K562 treated with DMSO at 1 percent for 4 hours (cell line): Measurements from ENCODE around the gene ARSA. TPM values are rescaled to one million over a fixed set of nuclear protein-coding genes. Genes with fewer than 3 reads are reported as not detected.

Experiments used
- total RNA-seq: library from RNA; unstranded; fragments of 300-600 nt; gene quantifications from 2 replicates; pipeline ENCODE4 v1.2.3, GENCODE V29; 2022; ENCODE audit not compliant: insufficient read depth

ARSA gene
- 21.2 and 25.4 TPM in 2 replicates for total RNA-seq

DNA sequence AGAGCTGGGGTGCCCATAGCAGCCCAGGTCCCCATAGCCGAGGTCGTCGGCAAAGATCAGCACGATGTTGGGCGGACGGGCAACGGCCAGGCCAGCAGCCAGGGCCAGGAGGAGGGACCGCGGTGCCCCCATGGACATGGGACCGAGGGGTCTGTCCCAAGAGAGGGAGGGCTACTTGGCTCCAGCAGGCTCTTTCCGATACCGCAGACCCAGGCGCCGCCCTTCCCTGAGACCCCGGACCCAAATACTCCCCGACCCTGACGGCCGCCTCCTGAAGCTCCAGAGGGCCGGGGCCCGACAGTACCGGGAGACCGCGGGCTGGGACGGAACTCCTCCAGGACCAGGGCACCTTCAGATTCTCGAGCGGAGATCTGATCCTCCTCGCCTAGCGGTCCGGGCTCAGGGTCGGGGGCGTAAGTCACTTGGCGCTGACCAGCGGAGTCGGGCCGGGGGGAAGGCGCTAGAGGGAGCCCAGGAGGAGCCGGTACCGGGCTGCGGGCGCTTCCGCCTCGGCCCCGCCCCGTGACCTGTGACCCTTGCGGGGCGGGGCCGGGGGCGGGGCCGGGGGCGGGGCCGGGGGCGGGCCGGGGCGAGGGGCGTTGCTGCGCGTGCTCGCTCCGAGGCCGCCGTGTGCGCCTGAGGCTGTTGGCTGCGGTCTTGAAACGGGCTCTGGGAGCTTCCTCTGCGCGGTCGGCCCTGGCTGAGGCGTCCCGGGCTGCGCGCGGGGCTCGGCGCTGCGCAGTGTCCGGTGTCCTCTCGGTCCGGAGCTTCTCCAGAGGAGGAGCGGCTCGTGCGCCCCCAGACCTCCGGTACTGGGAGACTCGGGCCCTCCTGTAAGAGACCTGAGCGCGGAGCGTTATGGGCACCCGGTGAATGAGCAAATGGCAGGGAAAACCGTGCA, at the start of gene ARSA:
TSS of gene ARSA (minus strand) at position 511 of the 901 bp plus-strand sequence. CDS start at position 138, 373 bp downstream.

DNA sequence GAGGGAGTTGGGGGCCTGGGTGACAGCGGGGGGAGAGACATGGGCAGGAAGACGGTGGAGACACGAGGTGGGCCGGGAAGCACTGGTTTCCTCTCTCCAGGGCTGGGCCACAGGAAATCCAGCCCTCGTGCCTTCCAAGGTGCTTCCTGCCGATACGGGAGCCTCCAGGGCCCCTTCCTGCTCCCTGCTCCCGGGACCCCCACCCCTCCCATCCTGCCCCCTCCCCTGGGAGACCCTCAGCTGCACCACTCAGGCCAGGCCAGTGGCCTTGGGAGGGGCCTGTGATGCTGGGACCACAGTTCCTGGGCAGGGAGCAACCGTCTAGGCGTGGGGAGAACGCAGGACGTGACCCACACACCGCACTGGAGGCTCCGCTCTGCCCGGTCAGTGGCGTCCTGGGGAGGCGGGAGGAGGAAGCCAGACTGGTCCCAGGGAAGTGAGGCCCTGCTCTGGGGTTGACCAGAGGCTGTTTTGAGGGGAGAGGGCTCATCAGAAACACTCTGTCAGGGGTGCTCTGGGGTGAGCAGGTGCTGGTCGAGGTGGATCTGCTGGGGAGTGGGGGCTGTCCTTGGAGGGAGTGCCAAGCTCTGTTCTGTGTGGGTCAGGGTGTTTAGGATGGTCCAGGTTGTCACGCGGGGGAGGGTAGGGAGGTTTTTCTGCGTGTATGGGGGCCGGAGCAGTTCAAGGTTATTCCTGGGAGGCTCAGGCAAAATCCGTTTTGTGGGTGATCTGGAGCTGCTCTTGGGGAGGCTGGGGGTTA, 44.7 kb upstream of the ARSA start, which contains the start of gene SHANK3:
TSS of gene SHANK3 (plus strand) at position 353 of the 760 bp plus-strand sequence.

DNA sequence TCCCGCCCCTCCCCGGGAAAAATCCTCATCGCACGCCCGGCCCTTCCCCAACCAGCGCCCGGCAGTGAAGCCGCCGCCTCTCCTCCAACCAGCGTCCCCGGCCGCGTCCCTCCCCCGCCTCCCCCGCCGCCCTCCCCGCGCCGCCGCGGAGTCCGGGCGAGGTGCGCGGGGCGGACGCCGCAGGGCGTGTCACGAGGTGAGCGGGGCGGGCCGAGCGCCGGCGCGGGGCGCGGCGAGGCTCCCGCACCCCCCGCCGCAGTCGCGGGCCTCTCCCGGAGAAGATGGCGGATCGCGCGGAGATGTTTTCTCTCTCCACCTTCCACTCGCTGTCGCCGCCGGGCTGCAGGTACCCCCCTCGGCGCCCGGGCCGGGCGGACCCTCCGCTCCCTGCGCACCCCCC, 27.4 kb downstream of the ARSA start, which contains the start of gene MAPK8IP2:
TSS of gene MAPK8IP2 (plus strand) at position 256 of the 400 bp plus-strand sequence. CDS start at position 282, 26 bp downstream.

DNA sequence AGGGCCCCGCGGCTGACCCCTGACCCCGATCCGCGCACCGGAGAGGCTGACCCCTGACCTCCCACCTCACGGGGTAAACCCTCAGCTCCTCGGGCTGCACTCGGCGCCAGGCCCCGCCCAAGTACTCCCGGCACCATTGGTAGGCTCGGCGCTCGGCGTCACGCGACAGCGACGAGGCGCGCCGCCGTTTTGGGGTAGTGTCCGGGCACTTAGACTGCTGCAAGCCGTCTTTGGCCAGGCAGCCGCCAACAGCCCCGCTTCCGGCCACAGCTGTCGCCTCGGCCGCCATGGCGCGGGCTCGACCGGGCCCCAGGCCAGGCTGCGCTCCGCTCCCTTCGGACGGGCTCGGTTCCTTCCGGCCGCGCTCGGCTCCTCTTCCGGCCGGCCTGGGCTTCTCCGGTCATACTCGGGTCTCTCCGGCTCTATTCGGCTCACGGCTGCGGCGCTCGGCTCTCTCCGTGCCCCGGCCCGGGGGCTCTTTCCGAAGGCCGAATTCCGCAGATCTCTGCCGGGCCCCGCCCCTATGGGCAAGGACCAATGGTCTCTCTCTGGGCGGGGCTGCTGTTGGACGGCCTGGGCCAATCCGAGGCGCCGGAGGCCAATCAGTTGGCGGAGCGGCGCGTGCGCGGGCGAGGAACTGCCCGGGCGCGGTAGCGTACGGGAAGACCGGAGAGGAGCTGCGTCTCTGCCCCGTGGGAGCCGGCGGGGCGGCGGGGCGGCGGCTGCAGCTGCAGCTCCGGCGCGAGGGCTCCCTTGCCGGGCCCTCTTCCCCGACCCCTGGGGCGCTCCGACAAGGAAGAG, 45.3 kb downstream of the ARSA start, which contains the start of gene CHKB:
TSS of gene CHKB (minus strand) at position 357 of the 801 bp plus-strand sequence. CDS start at position 289, 68 bp downstream.

DNA sequence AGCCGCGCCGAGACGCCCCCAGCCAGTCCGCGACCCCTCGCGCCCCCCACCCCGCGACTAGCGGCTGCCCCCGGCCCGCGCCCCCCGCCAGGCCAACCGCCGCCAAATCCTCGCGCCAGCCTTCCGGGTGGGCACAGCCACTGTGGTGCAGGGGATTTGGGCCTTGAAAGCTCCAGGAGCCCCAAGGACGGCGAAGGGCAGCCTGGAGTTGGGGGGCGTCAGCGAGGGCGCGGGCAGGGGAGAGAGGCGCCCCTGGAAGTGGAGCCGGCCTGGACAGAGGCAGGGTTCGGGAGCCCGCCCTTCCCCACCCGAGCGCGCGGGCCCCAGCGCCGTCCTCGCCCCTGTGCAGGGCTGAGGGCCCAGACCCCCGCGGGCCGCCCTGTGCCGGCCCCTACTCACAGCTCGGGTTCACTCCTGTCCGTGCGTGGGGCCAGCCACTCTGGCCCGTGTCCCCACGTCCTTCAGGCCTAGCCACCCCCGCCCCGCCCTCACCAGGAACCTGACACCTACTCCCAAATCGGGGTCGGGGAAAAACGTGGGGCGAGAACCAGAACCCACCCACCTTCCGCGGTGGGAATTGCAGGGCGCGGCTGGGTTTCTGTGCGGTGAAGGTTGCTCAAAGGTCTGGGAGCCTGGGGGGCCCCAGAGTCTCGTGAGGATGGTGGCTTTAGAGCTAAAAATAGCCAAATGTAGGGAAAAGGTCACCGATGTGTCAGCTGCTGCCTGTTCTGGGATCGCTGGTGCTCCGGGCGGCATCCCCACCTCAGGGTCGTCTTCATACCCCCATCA, 49.8 kb downstream of the ARSA start, which contains the start of gene CPT1B:
TSS of gene CPT1B (minus strand) at position 441 of the 789 bp plus-strand sequence. CDS start 512 bp downstream, outside the sequence.

Other genes starting within 250 kb of the ARSA start
- gene SBF1, start 153.1 kb downstream of the ARSA start, total RNA-seq: 46.6 and 47.5 TPM in 2 replicates
- gene ADM2, start 146.6 kb downstream of the ARSA start, total RNA-seq: 8.0 and 9.4 TPM in 2 replicates
- gene MIOX, start 141.3 kb downstream of the ARSA start, total RNA-seq: not detected in 2 replicates
- gene LMF2, start 120.5 kb downstream of the ARSA start, total RNA-seq: 52.4 and 57.2 TPM in 2 replicates
- gene NCAPH2, start 119.9 kb downstream of the ARSA start, total RNA-seq: 70.5 and 85.1 TPM in 2 replicates
- gene SCO2, start 102.6 kb downstream of the ARSA start, total RNA-seq: 2.4 and 4.6 TPM in 2 replicates
- 4.4 and 7.1 TPM in 2 replicates for gene TYMP, start 98.1 kb downstream of the ARSA start, total RNA-seq
- 8.1 and 14.9 TPM in 2 replicates for gene KLHDC7B, start 82.3 kb downstream of the ARSA start, total RNA-seq
- gene SYCE3, start 65.2 kb downstream of the ARSA start, total RNA-seq: not detected in 2 replicates
- gene CPT1B, start 49.7 kb downstream of the ARSA start, total RNA-seq: 6.1 and 10.6 TPM in 2 replicates
- gene CHKB, start 45.3 kb downstream of the ARSA start, total RNA-seq: 17.3 and 26.2 TPM in 2 replicates
- 0.47 and 1.2 TPM in 2 replicates for gene MAPK8IP2, start 27.4 kb downstream of the ARSA start, total RNA-seq
- not detected in 2 replicates for gene SHANK3, start 44.7 kb upstream of the ARSA start, total RNA-seq
- not detected in 2 replicates for gene ACR, start 110.1 kb upstream of the ARSA start, total RNA-seq
- 4.6 and 4.8 TPM in 2 replicates for gene RABL2B, start 155.5 kb upstream of the ARSA start, total RNA-seq